Trophoblast cell (in vitro differentiated cells and primary cell): ENCODE measurements around the gene EYS.

Experiments used
- DNase-seq, 2 donors: peaks; one replicate each; pipeline ENCODE4 v3.0.0-alpha.2; 2016
- H2AFZ ChIP-seq: 2 replicates; pipeline ENCODE4 v1.6.1; 2013; ENCODE audit warnings: low read length, moderate library complexity, mild to moderate bottlenecking; ENCODE audit not compliant: insufficient read depth, poor library complexity
- H2AK5ac ChIP-seq: 2 replicates; pipeline ENCODE4 v1.6.1; 2013; ENCODE audit warnings: mild to moderate bottlenecking, low read length
- H2BK120ac ChIP-seq: 2 replicates; pipeline ENCODE4 v1.6.1; 2013; ENCODE audit warnings: low read length, mild to moderate bottlenecking, moderate library complexity; ENCODE audit not compliant: insufficient read depth, poor library complexity
- H2BK12ac ChIP-seq: 2 replicates; pipeline ENCODE4 v1.6.1; 2013; ENCODE audit warnings: mild to moderate bottlenecking, low read length, moderate library complexity
- H2BK5ac ChIP-seq: 2 replicates; pipeline ENCODE4 v1.6.1; 2013; ENCODE audit warnings: low read length, low read depth, moderate library complexity, mild to moderate bottlenecking; ENCODE audit not compliant: poor library complexity
- H3K14ac ChIP-seq: 2 replicates; pipeline ENCODE4 v1.6.1; 2013; ENCODE audit warnings: mild to moderate bottlenecking, low read length
- H3K18ac ChIP-seq: 2 replicates; pipeline ENCODE4 v1.6.1; 2013; ENCODE audit warnings: mild to moderate bottlenecking, low read length
- H3K23ac ChIP-seq: 2 replicates; pipeline ENCODE4 v1.6.1; 2013; ENCODE audit warnings: low read length
- H3K27ac ChIP-seq: 2 replicates; pipeline ENCODE4 v1.5.1; 2013; ENCODE audit warnings: low read depth, mild to moderate bottlenecking, inconsistent platforms, low read length, moderate library complexity
- H3K27me3 ChIP-seq: 2 replicates; pipeline ENCODE4 v1.6.1; 2013; ENCODE audit warnings: inconsistent platforms, mild to moderate bottlenecking, low read length, moderate library complexity; ENCODE audit not compliant: insufficient read depth
- H3K36me3 ChIP-seq, 2 experiments: 1 replicate in 1 of 2; 2 replicates in 1 of 2; pipeline ENCODE4 v1.6.1; 2013; ENCODE audit warnings: low read length in 2 of 2, mild to moderate bottlenecking in 2 of 2, moderate library complexity in 1 of 2; ENCODE audit not compliant: insufficient read depth in 2 of 2, control insufficient read depth in 1 of 2
- H3K4ac ChIP-seq: 2 replicates; pipeline ENCODE4 v1.6.1; 2013; ENCODE audit warnings: low read depth, mild to moderate bottlenecking, low read length, moderate library complexity
- H3K4me1 ChIP-seq, 2 experiments: 1 replicate in 1 of 2; 2 replicates in 1 of 2; pipeline ENCODE4 v1.6.1; 2013; ENCODE audit warnings: low read length in 2 of 2, mild to moderate bottlenecking in 2 of 2, moderate library complexity in 1 of 2; ENCODE audit not compliant: insufficient read depth in 2 of 2, control insufficient read depth in 1 of 2
- H3K4me2 ChIP-seq: 2 replicates; pipeline ENCODE4 v1.6.1; 2013; ENCODE audit warnings: inconsistent platforms, mild to moderate bottlenecking, low read length, moderate library complexity
- H3K4me3 ChIP-seq: 2 replicates; pipeline ENCODE4 v1.5.1; 2013; ENCODE audit warnings: mild to moderate bottlenecking, low read depth, low read length, inconsistent platforms
- H3K79me1 ChIP-seq: one replicate; pipeline ENCODE4 v1.6.1; 2013; ENCODE audit warnings: low read length
- H3K79me2 ChIP-seq: 2 replicates; pipeline ENCODE4 v1.6.1; 2013; ENCODE audit warnings: low read length, mild to moderate bottlenecking; ENCODE audit not compliant: control insufficient read depth, insufficient read depth, poor library complexity
- H3K9ac ChIP-seq: 2 replicates; pipeline ENCODE4 v1.6.1; 2013; ENCODE audit warnings: mild to moderate bottlenecking, low read length
- H3K9me3 ChIP-seq: 2 replicates; pipeline ENCODE4 v1.6.1; 2013; ENCODE audit warnings: low read depth, mild to moderate bottlenecking, control low read depth, inconsistent platforms, low read length; ENCODE audit not compliant: insufficient read depth
- H4K12ac ChIP-seq: 2 replicates; pipeline ENCODE4 v1.6.1; 2013; ENCODE audit warnings: low read depth, mild to moderate bottlenecking, low read length, moderate library complexity
- H4K8ac ChIP-seq: 2 replicates; pipeline ENCODE4 v1.6.1; 2013; ENCODE audit warnings: low read depth, mild to moderate bottlenecking, low read length, moderate library complexity
- H4K91ac ChIP-seq: one replicate; pipeline ENCODE4 v1.6.1; 2013; ENCODE audit warnings: low read depth, mild to moderate bottlenecking, low read length, moderate library complexity
- WGBS: extraction: QIAGEN DNeasy Blood & Tissue Kit; methylation state at CpG from one replicate; pipeline ENCODE4 v1.1.7; 2013; ENCODE audit warnings: missing lambda C conversion rate; ENCODE audit not compliant: insufficient read length, insufficient coverage; ENCODE audit errors: extremely low coverage; 5-methylcytosine and 5-hydroxymethylcytosine counted together

The EYS gene

GRCh38 chr6:63705707-63706106 lies 2001.3 kb downstream of the EYS start:
- Histone ChIP-seq H3K4ac (no peak overlapping the region), H3K27ac (no peak overlapping the region)

DNA sequence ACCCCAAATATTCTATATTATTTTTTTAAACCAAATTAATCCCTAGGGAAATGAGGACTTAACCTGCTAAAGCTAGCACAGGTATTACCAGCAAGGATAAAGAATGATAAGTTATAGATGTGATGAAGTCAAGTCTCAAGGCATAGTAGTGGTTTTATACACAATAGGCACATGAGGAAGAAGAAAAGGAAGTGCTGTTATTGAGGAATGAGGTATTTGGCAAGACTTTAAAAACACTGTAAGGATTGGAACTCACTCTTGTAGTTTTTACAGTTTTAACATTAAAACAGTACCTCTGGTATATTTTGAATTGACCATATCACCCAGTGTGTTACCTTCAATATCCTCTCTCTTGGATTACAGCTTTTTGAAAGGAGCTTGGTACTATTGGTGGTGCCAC lies 2016.8 kb downstream of the EYS start:
- no peak overlapping the region for H3K27ac ChIP-seq
- no peak overlapping the region for H3K4me2 ChIP-seq
- H3K4me3 ChIP-seq, result no peak overlapping the region
- no peak overlapping the region for H2AFZ ChIP-seq
- H2BK120ac ChIP-seq, result no peak overlapping the region
- no peak overlapping the region for H4K91ac ChIP-seq
- H4K8ac ChIP-seq, result no peak overlapping the region
- no peak overlapping the region for H3K23ac ChIP-seq
- H2AK5ac ChIP-seq, result no peak overlapping the region
- no peaks in the 10 kb centered on the region for H3K9me3 ChIP-seq
- no peaks in the 10 kb centered on the region for H3K27me3 ChIP-seq
- H3K79me2 ChIP-seq, result no peaks in the 10 kb centered on the region
- no peaks in the 10 kb centered on the region for H3K79me1 ChIP-seq
- H3K4ac ChIP-seq, result no peak overlapping the region
- no peak overlapping the region for H4K12ac ChIP-seq
- no peak for DNase-seq
- H2BK5ac ChIP-seq, result no peak overlapping the region
- no peaks in the 10 kb centered on the region for H3K4me1 ChIP-seq
- no peak overlapping the region for H3K14ac ChIP-seq
- H3K9ac ChIP-seq, result no peak overlapping the region
- peaks cover 2 to 3% of the 10 kb centered on the region in 2 experiments for H3K36me3 ChIP-seq
- H3K18ac ChIP-seq, result no peak overlapping the region
- H2BK12ac ChIP-seq, result no peak overlapping the region

More at GRCh38 chr6:63705707-63706106, 2001.3 kb downstream of the EYS start:
- no peak overlapping the region for H4K8ac ChIP-seq
- H2BK120ac ChIP-seq, result no peak overlapping the region
- H3K9me3 ChIP-seq, result no peaks in the 10 kb centered on the region
- no peaks in the 10 kb centered on the region for H3K79me2 ChIP-seq
- no peak overlapping the region for H2BK5ac ChIP-seq
- no peak overlapping the region for H4K12ac ChIP-seq
- DNase-seq, result no peak
- no peak overlapping the region for H3K4me3 ChIP-seq
- H2BK12ac ChIP-seq, result no peak overlapping the region
- no peak overlapping the region for H3K14ac ChIP-seq
- H4K91ac ChIP-seq, result no peak overlapping the region
- H3K36me3 ChIP-seq, result peaks cover 10% of the 10 kb centered on the region in 2 experiments
- H3K4me1 ChIP-seq, result no peaks in the 10 kb centered on the region
- H2AFZ ChIP-seq, result no peak overlapping the region
- no peak overlapping the region for H3K18ac ChIP-seq
- WGBS, result no CpG with 5 or more reads among the region's 2 CpGs
- no peak overlapping the region for H3K23ac ChIP-seq
- no peak overlapping the region for H3K4me2 ChIP-seq
- H3K79me1 ChIP-seq, result no peaks in the 10 kb centered on the region
- H3K27me3 ChIP-seq, result no peaks in the 10 kb centered on the region
- no peak overlapping the region for H2AK5ac ChIP-seq
- H3K9ac ChIP-seq, result no peak overlapping the region

GRCh38 chr6:63689421-63689820 lies 2017.6 kb downstream of the EYS start:
- Histone ChIP-seq H2AFZ (no peak overlapping the region), H3K79me1 (no peaks in the 10 kb centered on the region), H4K91ac (no peak overlapping the region), H3K4ac (no peak overlapping the region), H3K14ac (no peak overlapping the region), H3K4me3 (no peak overlapping the region), H3K9me3 (no peaks in the 10 kb centered on the region), H3K4me2 (no peak overlapping the region), H3K18ac (no peak overlapping the region), H2BK12ac (no peak overlapping the region), H2AK5ac (no peak overlapping the region), H2BK120ac (no peak overlapping the region), H4K8ac (no peak overlapping the region), H3K4me1 (no peaks in the 10 kb centered on the region), H4K12ac (no peak overlapping the region), H2BK5ac (no peak overlapping the region), H3K27ac (no peak overlapping the region), H3K27me3 (no peaks in the 10 kb centered on the region), H3K9ac (no peak overlapping the region), H3K79me2 (no peaks in the 10 kb centered on the region), H3K36me3 (peaks cover 2 to 3% of the 10 kb centered on the region in 2 experiments), H3K23ac (no peak overlapping the region)
- WGBS, result no CpG with 5 or more reads among the region's 2 CpGs
- DNase-seq, result no peak

- no peak overlapping the region for H3K27ac ChIP-seq
- H2AFZ ChIP-seq, result no peak overlapping the region
- H2BK5ac ChIP-seq, result no peak overlapping the region
- no peaks in the 10 kb centered on the region for H3K27me3 ChIP-seq
- no peaks in the 10 kb centered on the region for H3K9me3 ChIP-seq
- no CpG with 5 or more reads among the region's 4 CpGs for WGBS
- H3K4ac ChIP-seq, result no peak overlapping the region
- H3K23ac ChIP-seq, result no peak overlapping the region
- H2AK5ac ChIP-seq, result no peak overlapping the region
- H3K79me2 ChIP-seq, result no peaks in the 10 kb centered on the region
- H3K4me1 ChIP-seq, result no peaks in the 10 kb centered on the region
- no peak overlapping the region for H3K9ac ChIP-seq
- H4K12ac ChIP-seq, result no peak overlapping the region
- H4K91ac ChIP-seq, result no peak overlapping the region
- no peaks in the 10 kb centered on the region for H3K79me1 ChIP-seq
- H3K18ac ChIP-seq, result no peak overlapping the region
- peaks cover 2 to 3% of the 10 kb centered on the region in 2 experiments for H3K36me3 ChIP-seq
- H2BK120ac ChIP-seq, result no peak overlapping the region
- no peak overlapping the region for H3K4me3 ChIP-seq
- no peak overlapping the region for H3K4me2 ChIP-seq
- no peak for DNase-seq
- H4K8ac ChIP-seq, result no peak overlapping the region
- H3K14ac ChIP-seq, result no peak overlapping the region
- H2BK12ac ChIP-seq, result no peak overlapping the region
These were observed 2021.3 kb downstream of the EYS start for GRCh38 chr6:63685446-63686379.
